Osteocyte (in vitro differentiated cells): ENCODE results near the gene IL4I1. TPM values are rescaled to one million over a fixed set of nuclear protein-coding genes. Genes with fewer than 3 reads are reported as not detected.

Source experiments
- DNase-seq: peaks from one replicate; pipeline ENCODE4 v3.0.0; 2021; ENCODE audit warnings: mixed read lengths; ENCODE audit not compliant: unreplicated experiment; ENCODE audit errors: extremely low spot score
- H3K27ac Mint-ChIP-seq: one replicate; pipeline ENCODE4 v1.8.0; 2021; ENCODE audit warnings: mild to moderate bottlenecking, mixed read lengths; ENCODE audit not compliant: unreplicated experiment
- H3K27me3 Mint-ChIP-seq: one replicate; pipeline ENCODE4 v1.8.0; 2021; ENCODE audit warnings: mixed read lengths; ENCODE audit not compliant: unreplicated experiment
- H3K36me3 Mint-ChIP-seq: one replicate; pipeline ENCODE4 v1.8.0; 2021; ENCODE audit warnings: mixed read lengths; ENCODE audit not compliant: unreplicated experiment
- H3K4me1 Mint-ChIP-seq: one replicate; pipeline ENCODE4 v1.8.0; 2021; ENCODE audit warnings: mixed read lengths; ENCODE audit not compliant: unreplicated experiment
- H3K4me3 Mint-ChIP-seq: one replicate; pipeline ENCODE4 v1.8.0; 2021; ENCODE audit warnings: mild to moderate bottlenecking, moderate library complexity, mixed read lengths; ENCODE audit not compliant: unreplicated experiment
- H3K9me3 Mint-ChIP-seq: one replicate; pipeline ENCODE4 v1.8.0; 2021; ENCODE audit warnings: mixed read lengths; ENCODE audit not compliant: unreplicated experiment
- total RNA-seq: library from RNA; stranded (reverse); gene quantifications from 2 replicates; pipeline ENCODE4 v1.2.1, GENCODE V29; 2021
- TF ChIP-seq, protein P1 (sequence below): fragments of 200-600 bp; sonication (generic); IDR thresholded peaks from 2 replicates; pipeline ENCODE4 v1.5.0; 2021; ENCODE audit warnings: antibody characterized with exemption, mild to moderate bottlenecking, moderate library complexity

IL4I1 gene
- total RNA-seq, 1 donor from 2014 or later, result not detected

DNA sequence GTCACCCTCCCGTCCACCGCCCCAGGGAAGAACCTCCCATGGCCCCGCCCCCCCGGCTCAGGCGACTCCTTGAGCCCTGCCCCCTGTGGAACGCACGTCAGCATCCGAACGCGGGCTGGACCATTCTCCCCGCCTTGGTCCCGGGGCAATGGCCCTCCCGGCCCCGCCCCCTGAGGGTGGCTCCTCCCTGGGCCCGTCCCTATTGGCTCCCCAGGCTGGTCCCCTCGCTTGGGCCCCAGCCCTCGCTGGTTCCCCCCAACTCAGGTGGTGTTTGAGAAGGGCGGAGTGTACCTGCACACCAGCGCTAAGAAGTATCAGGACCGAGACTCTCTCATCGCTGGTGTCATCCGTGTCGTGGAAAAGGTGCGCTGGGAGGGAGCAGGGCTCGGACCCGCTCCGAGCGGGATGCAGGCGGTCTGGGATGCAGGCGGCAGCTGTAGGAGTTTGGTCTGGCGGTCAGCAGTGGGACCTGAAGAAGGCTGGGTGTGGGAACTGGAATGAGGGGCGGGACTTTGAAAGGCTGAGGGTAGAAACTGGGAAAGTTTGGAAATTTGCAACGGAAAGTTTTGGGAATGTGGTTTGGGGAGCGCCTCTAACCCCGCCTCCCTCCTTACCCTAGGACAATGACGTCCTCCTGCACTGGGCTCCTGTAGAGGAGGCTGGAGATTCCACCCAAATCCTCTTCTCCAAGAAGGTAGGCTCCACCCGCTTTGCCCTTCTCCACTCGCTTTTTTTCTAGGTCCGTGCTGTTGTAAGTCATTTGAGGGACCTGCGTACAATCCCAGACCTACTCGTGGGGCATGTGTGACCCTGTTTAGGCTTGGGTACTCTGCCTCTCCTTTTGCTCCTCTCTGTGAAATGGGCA lies 18.6 kb downstream of the IL4I1 start:
- no peaks in the 10 kb centered on the region for H3K9me3 Mint-ChIP-seq
- peaks cover 31% of the 10 kb centered on the region for H3K36me3 Mint-ChIP-seq
- H3K4me3 Mint-ChIP-seq, result no peak overlapping the region
- H3K27me3 Mint-ChIP-seq, result no peaks in the 10 kb centered on the region
- DNase-seq, result peak; percentile 99
- peaks cover 23% of the 10 kb centered on the region for H3K4me1 Mint-ChIP-seq
- H3K27ac Mint-ChIP-seq, result no peak overlapping the region
- TF ChIP-seq, protein P1, sequence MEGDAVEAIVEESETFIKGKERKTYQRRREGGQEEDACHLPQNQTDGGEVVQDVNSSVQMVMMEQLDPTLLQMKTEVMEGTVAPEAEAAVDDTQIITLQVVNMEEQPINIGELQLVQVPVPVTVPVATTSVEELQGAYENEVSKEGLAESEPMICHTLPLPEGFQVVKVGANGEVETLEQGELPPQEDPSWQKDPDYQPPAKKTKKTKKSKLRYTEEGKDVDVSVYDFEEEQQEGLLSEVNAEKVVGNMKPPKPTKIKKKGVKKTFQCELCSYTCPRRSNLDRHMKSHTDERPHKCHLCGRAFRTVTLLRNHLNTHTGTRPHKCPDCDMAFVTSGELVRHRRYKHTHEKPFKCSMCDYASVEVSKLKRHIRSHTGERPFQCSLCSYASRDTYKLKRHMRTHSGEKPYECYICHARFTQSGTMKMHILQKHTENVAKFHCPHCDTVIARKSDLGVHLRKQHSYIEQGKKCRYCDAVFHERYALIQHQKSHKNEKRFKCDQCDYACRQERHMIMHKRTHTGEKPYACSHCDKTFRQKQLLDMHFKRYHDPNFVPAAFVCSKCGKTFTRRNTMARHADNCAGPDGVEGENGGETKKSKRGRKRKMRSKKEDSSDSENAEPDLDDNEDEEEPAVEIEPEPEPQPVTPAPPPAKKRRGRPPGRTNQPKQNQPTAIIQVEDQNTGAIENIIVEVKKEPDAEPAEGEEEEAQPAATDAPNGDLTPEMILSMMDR, result no peak

DNA sequence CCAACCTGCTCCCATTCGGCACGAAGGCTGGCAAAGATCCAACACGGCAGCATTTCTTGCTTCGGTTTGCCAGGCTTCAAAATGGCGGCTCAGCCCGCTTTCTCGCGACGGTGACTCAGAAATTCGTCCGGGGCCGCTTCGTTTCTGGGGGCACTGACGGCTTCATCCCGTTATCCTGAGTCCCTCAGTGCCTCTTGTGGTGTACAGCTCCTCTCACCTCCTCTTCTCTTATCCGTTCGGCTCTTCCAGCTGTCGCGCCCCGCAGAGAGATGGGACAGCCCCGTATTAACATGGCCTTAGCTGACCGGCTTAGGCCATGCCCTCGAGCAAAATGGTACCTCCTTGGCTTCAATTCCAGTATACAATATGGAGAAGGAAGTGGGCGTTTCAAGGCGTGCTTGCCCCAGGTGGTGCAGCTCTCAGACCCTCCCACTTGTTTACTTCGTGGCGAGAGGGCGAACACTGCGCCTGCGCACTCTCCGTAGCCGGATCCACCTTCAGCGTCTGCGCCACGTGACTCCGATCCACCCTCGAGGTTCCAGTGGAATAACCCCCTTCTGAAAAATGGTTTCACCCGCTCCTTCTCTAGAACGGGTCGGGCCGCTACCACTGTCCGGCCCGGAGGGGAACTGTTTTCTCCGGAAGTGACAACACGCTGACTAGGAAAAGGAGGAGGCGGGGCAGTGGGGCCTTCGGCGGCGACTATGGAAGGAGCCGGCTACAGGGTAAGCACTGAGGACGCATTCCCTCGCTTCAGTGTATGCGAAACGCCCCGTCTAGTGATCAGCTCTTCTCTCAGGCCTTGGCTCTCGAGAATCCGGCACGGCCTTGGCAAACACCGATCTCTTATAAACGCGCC lies 19.4 kb downstream of the IL4I1 start, which contains the start of the genes AKT1S1 and TBC1D17:
AKT1S1 (minus strand) TSS at position 336 of the 859 bp plus-strand sequence. CDS start 4,060 bp downstream, outside the sequence.
TBC1D17 (plus strand) TSS at position 683 of the 859 bp plus-strand sequence; CDS start at position 705, 22 bp downstream.
- Mint-ChIP-seq H3K36me3 (peaks cover 26% of the 10 kb centered on the region), H3K4me1 (peaks cover 23% of the 10 kb centered on the region), H3K27ac (no peak within 1 kb of the TSS), H3K9me3 (no peaks in the 10 kb centered on the region), H3K4me3 (no peak within 1 kb of the TSS), H3K27me3 (no peaks in the 10 kb centered on the region)
- TF ChIP-seq, protein P1, result no peak
- peak; percentile 100 for DNase-seq

DNA sequence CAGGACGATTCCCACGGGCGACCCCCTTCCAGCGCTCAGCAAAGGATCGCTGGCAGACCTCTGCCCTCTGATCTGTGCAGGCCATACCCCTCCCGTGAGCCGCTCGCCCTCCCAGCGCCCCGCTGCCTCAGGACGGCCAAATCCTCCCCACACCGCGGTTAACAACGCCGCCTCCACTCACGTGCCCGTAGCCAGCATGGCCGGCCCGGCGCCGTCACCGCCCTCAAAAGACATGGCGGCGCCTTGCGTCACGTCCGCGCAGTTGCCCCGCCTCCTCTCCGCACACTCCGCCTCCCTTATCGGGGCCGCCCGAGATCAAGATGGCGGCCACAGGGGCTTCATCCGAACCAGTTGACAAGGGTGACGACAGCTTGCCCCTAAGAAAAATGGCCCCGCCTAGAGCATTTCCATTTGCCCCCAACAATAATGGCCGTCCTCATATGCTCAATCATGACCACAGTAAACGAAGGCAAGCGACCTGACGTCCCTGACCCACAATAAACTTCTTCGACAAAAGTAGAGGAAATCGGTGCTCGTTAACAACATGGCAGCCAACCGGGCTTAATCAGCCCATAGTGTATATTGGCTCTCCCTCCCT lies 20.2 kb downstream of the IL4I1 start:
- no peak overlapping the region for H3K4me3 Mint-ChIP-seq
- DNase-seq, result peak; percentile 99
- H3K27me3 Mint-ChIP-seq, result no peaks in the 10 kb centered on the region
- H3K9me3 Mint-ChIP-seq, result no peaks in the 10 kb centered on the region
- H3K36me3 Mint-ChIP-seq, result peaks cover 24% of the 10 kb centered on the region
- H3K27ac Mint-ChIP-seq, result no peak overlapping the region
- TF ChIP-seq, protein P1, result no peak
- H3K4me1 Mint-ChIP-seq, result peaks cover 23% of the 10 kb centered on the region

DNA sequence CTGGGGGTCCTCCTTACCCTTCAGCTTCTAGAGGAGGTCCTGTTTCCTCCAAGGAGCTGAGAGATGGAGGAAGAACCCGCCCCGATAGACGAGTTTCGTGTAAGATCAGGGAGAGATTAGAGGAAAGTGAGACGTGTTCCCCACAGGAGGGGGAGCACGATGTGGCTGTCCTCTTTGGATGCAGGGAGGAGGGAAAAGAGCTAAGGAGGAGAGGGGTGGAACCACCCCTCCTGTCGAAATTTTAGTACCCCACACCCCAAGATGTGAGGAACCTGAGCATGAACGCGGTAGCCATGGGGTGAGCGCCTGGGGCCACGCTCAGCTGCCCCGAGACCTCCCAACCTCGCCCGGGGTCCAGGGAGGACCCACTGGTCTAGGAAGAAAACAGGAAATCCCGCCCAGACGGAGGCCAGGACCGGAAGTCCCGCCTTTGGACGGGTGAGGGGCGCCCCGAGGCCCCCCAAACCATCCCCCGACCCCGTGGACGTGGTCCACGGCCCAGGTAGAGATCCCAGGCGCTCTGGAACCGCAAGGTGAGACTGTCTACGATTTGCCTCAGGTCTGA lies 20.7 kb downstream of the IL4I1 start:
- no peaks in the 10 kb centered on the region for H3K9me3 Mint-ChIP-seq
- peaks cover 23% of the 10 kb centered on the region for H3K4me1 Mint-ChIP-seq
- H3K27ac Mint-ChIP-seq, result no peak overlapping the region
- H3K4me3 Mint-ChIP-seq, result no peak overlapping the region
- DNase-seq, result no peak
- no peaks in the 10 kb centered on the region for H3K27me3 Mint-ChIP-seq
- TF ChIP-seq, protein P1, result no peak
- H3K36me3 Mint-ChIP-seq, result peaks cover 20% of the 10 kb centered on the region
